OCI-LY1 (cell line): ENCODE measurements around the gene MAP4K1.

Source experiments
- H2AFZ ChIP-seq: fragments of 200-600 bp; sonication (generic), shearing (Covaris generic); 2 replicates; pipeline ENCODE4 v1.6.0; 2014; ENCODE audit warnings: antibody characterized with exemption, mild to moderate bottlenecking, low read length
- H3F3A ChIP-seq: fragments of 200-600 bp; sonication (generic), shearing (Covaris generic); 2 replicates; pipeline ENCODE4 v1.6.0; 2014; ENCODE audit warnings: mild to moderate bottlenecking, antibody characterized with exemption, low read length, moderate library complexity; ENCODE audit not compliant: insufficient read depth
- H3K27ac ChIP-seq: fragments of 200-600 bp; sonication (generic); 2 replicates; pipeline ENCODE4 v1.5.1; 2014; ENCODE audit warnings: low read length, mixed run types, mild to moderate bottlenecking, low read depth; ENCODE audit not compliant: poor library complexity, severe bottlenecking
- H3K27me3 ChIP-seq: fragments of 200-600 bp; sonication (generic); 2 replicates; pipeline ENCODE4 v1.6.0; 2014; ENCODE audit warnings: antibody characterized with exemption, mild to moderate bottlenecking, low read length, moderate library complexity; ENCODE audit not compliant: insufficient read depth
- H3K36me3 ChIP-seq: fragments of 200-600 bp; sonication (generic); 2 replicates; pipeline ENCODE4 v1.6.1; 2014; ENCODE audit warnings: mild to moderate bottlenecking, antibody characterized with exemption, low read length, moderate library complexity, mixed read lengths; ENCODE audit not compliant: insufficient read depth
- H3K4me1 ChIP-seq: fragments of 200-600 bp; sonication (generic); 2 replicates; pipeline ENCODE4 v1.5.1; 2014; ENCODE audit warnings: mild to moderate bottlenecking, low read length, moderate library complexity; ENCODE audit not compliant: insufficient read depth, severe bottlenecking
- H3K4me2 ChIP-seq: fragments of 200-600 bp; sonication (generic), shearing (Covaris generic); 2 replicates; pipeline ENCODE4 v1.6.1; 2014; ENCODE audit warnings: low read length
- H3K4me3 ChIP-seq: fragments of 200-600 bp; sonication (generic); 2 replicates; pipeline ENCODE4 v1.5.1; 2014; ENCODE audit warnings: low read length, low read depth, mild to moderate bottlenecking, mixed read lengths; ENCODE audit not compliant: poor library complexity, severe bottlenecking
- H3K79me2 ChIP-seq: fragments of 200-600 bp; shearing (Covaris generic); 2 replicates; pipeline ENCODE4 v1.6.1; 2016; ENCODE audit warnings: mixed run types, low read length, mixed read lengths; ENCODE audit not compliant: insufficient read depth
- H3K9ac ChIP-seq: fragments of 200-600 bp; sonication (generic), shearing (Covaris generic); 2 replicates; pipeline ENCODE4 v1.6.1; 2014; ENCODE audit warnings: mild to moderate bottlenecking, low read length, mixed read lengths
- H3K9me2 ChIP-seq: fragments of 200-600 bp; sonication (generic), shearing (Covaris generic); 2 replicates; pipeline ENCODE4 v1.6.1; 2014; ENCODE audit warnings: low read depth, mild to moderate bottlenecking, low read length, mixed read lengths
- H3K9me3 ChIP-seq: fragments of 200-600 bp; shearing (Covaris generic); 2 replicates; pipeline ENCODE4 v1.6.1; 2014; ENCODE audit warnings: low read length, mixed read lengths
- H4K20me1 ChIP-seq: fragments of 200-600 bp; sonication (generic), shearing (Covaris generic); 2 replicates; pipeline ENCODE4 v1.6.0; 2016; ENCODE audit warnings: mild to moderate bottlenecking, low read length; ENCODE audit not compliant: insufficient read depth
- EZH2 ChIP-seq: fragments of 200-600 bp; sonication (generic), shearing (Covaris generic); IDR thresholded peaks from 2 replicates; pipeline ENCODE4 v1.8.0; 2017; ENCODE audit warnings: borderline replicate concordance, mixed run types, mild to moderate bottlenecking, antibody characterized with exemption, low read length, moderate library complexity, mixed read lengths
- TF ChIP-seq, protein P1 (sequence below): fragments of 200-600 bp; sonication (generic), shearing (Covaris generic); IDR thresholded peaks from 2 replicates; pipeline ENCODE4 v1.5.1; 2017; ENCODE audit warnings: mild to moderate bottlenecking, antibody characterized with exemption, low read length, moderate library complexity, mixed read lengths

The MAP4K1 gene

GRCh38 chr19:38569368-38569983 is 48.3 kb downstream of the MAP4K1 start:
- Histone ChIP-seq H3K27me3 (peaks cover 4% of the 10 kb centered on the region; the same call in 1 of the 2 replicates), H3K9me2 (no peaks in the 10 kb centered on the region), H2AFZ (no peak overlapping the region), H3K4me3 (no peak overlapping the region), H4K20me1 (no peaks in the 10 kb centered on the region), H3K79me2 (no peaks in the 10 kb centered on the region), H3K9ac (no peak overlapping the region), H3K4me2 (no peak overlapping the region), H3K27ac (no peak overlapping the region), H3F3A (no peaks in the 10 kb centered on the region), H3K36me3 (no peaks in the 10 kb centered on the region), H3K4me1 (no peaks in the 10 kb centered on the region), H3K9me3 (no peaks in the 10 kb centered on the region)
- no peak for TF ChIP-seq EZH2
- TF ChIP-seq, protein P1, sequence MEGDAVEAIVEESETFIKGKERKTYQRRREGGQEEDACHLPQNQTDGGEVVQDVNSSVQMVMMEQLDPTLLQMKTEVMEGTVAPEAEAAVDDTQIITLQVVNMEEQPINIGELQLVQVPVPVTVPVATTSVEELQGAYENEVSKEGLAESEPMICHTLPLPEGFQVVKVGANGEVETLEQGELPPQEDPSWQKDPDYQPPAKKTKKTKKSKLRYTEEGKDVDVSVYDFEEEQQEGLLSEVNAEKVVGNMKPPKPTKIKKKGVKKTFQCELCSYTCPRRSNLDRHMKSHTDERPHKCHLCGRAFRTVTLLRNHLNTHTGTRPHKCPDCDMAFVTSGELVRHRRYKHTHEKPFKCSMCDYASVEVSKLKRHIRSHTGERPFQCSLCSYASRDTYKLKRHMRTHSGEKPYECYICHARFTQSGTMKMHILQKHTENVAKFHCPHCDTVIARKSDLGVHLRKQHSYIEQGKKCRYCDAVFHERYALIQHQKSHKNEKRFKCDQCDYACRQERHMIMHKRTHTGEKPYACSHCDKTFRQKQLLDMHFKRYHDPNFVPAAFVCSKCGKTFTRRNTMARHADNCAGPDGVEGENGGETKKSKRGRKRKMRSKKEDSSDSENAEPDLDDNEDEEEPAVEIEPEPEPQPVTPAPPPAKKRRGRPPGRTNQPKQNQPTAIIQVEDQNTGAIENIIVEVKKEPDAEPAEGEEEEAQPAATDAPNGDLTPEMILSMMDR: no peak

- Histone ChIP-seq H3K4me2 (peak overlapping the region; percentile 32; the same call in 1 of the 2 replicates), H3K9ac (no peak overlapping the region), H3K36me3 (no peaks in the 10 kb centered on the region)
These were observed 52.1 kb downstream of the MAP4K1 start for GRCh38 chr19:38565691-38566105.

GRCh38 chr19:38564981-38565690 is 52.6 kb downstream of the MAP4K1 start:
- Histone ChIP-seq H3K9ac (no peak overlapping the region), H2AFZ (no peak overlapping the region), H3K36me3 (no peaks in the 10 kb centered on the region), H3K27me3 (peaks cover 8% of the 10 kb centered on the region; the same call in 1 of the 2 replicates), H3K4me3 (no peak overlapping the region), H3K9me2 (no peaks in the 10 kb centered on the region), H4K20me1 (no peaks in the 10 kb centered on the region), H3F3A (no peaks in the 10 kb centered on the region), H3K9me3 (no peaks in the 10 kb centered on the region), H3K4me2 (peak overlapping the region; percentile 32; the same call in 1 of the 2 replicates), H3K4me1 (peaks cover 13% of the 10 kb centered on the region), H3K27ac (no peak overlapping the region), H3K79me2 (no peaks in the 10 kb centered on the region)
- no peak for TF ChIP-seq EZH2
- TF ChIP-seq, protein P1: no peak

More at GRCh38 chr19:38565691-38566105, 52.1 kb downstream of the MAP4K1 start:
- Histone ChIP-seq H2AFZ (no peak overlapping the region), H3K79me2 (no peaks in the 10 kb centered on the region), H3K4me3 (no peak overlapping the region), H3K9me3 (no peaks in the 10 kb centered on the region), H3K9me2 (no peaks in the 10 kb centered on the region), H3K4me1 (peaks cover 9% of the 10 kb centered on the region), H4K20me1 (no peaks in the 10 kb centered on the region), H3K27me3 (peaks cover 8% of the 10 kb centered on the region; the same call in 1 of the 2 replicates), H3K27ac (no peak overlapping the region), H3F3A (no peaks in the 10 kb centered on the region)
- TF ChIP-seq, protein P1: no peak
- TF ChIP-seq EZH2: no peak
